HG03064 (cell line): Measurements from ENCODE around the gene ADGRB3.
"Not testable (repeated sequence)": the region's sequence is repeated elsewhere in the genome, so short reads cannot be mapped to it uniquely, and the experiment has no call there.

ENCODE experiments used
- ATAC-seq: cut with Tn5 transposase; IDR thresholded peaks from one replicate; pipeline ENCODE4 v1.9.1; 2021; ENCODE audit warnings: low read depth; ENCODE audit not compliant: unreplicated experiment

The ADGRB3 gene

DNA sequence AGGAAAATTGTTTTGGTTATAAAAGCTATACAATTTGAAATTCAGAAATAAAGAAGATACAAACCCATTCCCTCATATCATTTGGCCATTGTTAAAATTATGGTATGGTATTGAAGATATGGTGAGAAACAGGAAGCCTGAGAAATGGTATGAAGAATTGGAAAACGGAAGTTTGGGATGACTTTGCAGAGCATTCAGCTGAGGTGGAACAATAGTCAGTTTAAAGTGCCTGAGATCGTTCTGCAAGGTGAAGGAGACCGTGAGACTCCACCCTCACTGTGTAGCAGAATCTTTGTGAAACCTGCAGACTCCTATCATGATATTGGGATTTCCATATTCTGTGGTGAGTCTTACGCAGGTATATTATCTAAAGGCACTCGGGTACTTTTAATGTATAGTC, 97.3 kb downstream of the ADGRB3 start:
- no peak for ATAC-seq

DNA sequence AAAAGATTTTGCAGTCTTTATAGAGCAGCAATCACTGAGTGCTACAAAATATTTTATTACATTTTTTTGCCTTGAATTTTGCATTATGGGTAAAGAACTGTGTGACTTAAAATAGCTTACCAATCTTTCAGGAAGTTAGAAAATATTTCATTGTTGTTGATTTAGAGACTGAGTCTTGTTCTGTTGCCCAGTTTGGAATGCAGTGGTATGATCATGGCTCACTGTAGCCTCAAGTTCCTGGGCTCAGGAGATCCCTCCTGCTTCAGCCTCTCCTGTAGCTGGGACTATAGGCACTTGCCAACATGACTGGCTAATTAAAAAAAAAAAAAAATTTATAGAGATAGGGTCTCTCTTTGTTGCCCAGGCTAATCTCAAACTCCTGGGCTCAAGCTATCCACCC, 100.8 kb downstream of the ADGRB3 start:
- no peak for ATAC-seq

GRCh38 chr6:68737061-68737460, 102.0 kb downstream of the ADGRB3 start:
- ATAC-seq, result no peak

DNA sequence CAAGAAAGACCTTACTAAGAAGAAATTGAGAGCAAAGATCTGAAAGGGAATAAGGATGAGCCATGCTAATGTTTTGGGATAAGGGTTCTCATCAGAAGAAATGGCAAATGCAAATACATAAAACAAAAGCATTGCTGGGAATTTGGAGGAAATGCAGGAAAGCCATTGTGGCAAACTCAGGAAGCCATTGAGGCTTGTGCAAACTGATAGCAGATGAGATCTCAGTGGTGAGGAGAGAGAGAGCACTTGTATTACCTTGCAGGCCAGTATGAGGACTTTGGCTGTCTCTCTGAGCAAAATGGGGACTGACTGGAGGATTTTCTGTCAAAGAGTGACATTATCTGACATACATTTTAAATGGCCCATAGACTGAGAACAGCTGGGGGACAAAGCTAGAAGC, 103.0 kb downstream of the ADGRB3 start:
- no peak for ATAC-seq

DNA sequence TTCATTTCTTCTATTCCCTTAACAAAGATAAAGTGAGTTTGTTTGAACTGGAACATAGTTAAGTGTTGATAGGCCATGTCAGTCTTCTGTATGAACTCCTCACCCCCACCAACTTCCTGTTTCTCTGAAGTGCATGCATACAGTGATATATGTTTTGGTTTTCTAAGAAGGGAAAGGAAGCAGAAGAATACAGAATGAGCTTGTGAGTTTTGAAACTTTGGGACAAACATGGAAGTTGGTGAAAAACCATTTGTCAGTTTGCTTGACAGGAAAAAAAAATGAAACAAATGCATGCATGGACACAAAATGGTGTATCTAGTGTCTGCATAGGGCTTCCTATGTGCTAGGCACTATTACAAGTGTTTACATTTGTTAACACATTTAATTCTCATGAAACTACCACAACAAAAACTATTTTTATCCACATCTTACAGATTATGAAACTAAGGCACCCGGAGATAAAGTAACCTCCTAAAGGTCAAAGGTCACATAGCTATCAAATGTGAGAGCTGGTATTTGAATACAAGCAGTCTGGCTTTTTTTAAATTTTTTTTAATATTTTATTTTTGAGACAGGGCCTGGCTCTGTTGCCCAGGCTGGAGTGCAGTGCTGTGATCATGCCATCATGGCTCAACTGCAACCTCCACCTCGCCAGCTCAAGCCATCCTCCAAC, 105.9 kb downstream of the ADGRB3 start:
- ATAC-seq, result no peak

- ATAC-seq, result no peak
Measured at GRCh38 chr6:68741501-68742386, 106.7 kb downstream of the ADGRB3 start.

DNA sequence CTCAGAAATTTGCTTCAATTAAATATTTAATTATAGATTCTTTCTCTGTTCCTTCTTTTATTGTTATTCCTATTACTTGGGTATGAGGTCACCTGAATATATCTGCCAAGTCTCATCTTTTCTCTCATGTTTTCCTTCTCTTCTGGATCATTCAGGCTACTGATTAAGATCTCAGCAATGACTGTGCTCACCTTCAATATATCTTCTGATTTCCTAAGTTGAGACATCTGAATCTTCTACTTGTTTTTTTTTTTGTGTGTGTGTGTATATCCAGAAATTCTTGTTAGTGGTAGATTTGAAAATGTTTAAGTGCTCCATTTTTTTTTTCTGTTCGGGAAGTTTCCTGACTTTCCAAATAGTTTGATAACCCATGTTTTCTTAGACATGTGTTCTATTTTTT, 108.0 kb downstream of the ADGRB3 start:
- no peak for ATAC-seq

DNA sequence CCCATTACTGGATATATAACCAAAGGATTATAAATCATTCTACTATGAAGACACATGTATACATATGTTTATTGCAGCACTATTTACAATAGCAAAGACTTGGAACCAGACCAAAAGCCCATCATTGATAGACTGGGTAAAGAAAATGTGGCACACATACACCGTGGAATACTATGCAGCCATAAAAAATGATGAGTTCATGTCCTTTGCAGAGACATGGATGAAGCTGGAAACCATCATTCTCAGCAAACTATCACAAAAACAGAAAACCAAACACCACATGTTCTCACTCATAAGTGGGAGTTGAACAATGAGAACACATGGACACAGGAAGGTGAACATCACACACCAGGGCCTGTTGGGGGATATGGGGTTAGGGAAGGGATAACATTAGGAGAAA, 109.3 kb downstream of the ADGRB3 start:
- not testable (repeated sequence) for ATAC-seq

GRCh38 chr6:68746376-68746775, 111.3 kb downstream of the ADGRB3 start:
- no peak for ATAC-seq

- no peak for ATAC-seq
Measured at GRCh38 chr6:68747110-68747790, 112.2 kb downstream of the ADGRB3 start.

- not testable (repeated sequence) for ATAC-seq
Measured at GRCh38 chr6:68747832-68748231, 112.8 kb downstream of the ADGRB3 start.

DNA sequence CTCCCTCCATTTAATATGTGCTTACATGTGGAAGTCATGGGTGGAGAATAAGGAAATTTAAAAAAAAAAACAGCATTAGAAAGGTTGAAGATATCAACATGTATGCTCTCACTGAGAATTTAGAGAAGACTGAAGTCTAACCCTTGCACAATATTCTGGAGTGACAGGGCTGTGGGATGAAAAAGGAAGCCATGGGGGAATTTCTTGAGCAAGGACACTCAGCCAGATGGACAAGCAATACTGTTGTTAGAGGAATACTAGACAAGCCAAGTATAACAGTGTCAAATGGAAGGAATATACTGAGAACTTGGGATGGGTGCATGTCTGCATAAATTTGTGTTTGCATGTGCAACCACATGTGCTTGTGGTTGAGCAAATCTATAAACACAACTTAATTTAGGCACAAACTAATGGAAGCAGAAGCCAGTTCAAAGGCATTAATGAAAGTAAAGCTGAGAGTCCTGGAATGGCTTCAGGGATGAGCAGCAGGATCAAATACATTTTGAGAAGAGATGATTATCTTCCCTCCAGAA, 119.7 kb downstream of the ADGRB3 start:
- no peak for ATAC-seq

- ATAC-seq, result no peak
Measured at GRCh38 chr6:68756454-68757375, 121.6 kb downstream of the ADGRB3 start.

GRCh38 chr6:68757821-68758220, 122.7 kb downstream of the ADGRB3 start:
- ATAC-seq, result no peak

DNA sequence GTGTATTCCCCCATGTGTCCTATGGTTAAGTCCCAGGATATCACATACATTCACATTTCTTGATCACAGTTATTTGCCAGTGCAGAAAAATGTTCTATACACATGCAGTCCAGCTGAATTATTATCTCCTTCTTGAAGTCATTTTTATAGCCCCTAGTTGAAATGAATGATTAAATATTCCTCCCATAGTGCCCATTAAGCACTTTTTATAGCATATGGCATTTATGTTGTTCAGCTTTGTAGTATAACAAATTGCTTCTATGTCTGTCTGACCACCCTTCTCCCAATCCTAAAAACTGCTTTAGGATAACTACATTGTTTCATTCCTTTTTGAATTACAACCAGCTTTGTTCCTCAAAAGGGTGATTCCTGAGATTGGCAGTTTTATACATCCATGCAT, 123.5 kb downstream of the ADGRB3 start:
- ATAC-seq, result no peak

DNA sequence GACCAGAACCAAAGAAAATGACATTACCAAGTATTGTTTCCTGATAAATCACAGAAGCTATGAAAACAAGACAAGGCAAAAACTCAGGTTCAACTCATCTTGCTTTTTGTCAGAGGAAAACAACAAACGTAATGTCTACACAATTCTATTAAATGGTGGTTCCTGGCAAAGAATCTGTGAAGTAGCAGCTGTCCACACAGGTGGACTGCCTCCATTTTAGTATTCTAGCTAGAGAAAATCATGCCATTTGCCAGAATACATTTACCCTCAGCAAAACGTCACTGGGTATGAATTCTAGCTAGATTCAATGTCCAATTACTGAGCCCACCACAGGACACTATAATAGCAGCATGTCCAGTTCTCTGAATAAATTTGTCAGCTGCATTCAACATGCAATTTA, 125.4 kb downstream of the ADGRB3 start:
- no peak for ATAC-seq

DNA sequence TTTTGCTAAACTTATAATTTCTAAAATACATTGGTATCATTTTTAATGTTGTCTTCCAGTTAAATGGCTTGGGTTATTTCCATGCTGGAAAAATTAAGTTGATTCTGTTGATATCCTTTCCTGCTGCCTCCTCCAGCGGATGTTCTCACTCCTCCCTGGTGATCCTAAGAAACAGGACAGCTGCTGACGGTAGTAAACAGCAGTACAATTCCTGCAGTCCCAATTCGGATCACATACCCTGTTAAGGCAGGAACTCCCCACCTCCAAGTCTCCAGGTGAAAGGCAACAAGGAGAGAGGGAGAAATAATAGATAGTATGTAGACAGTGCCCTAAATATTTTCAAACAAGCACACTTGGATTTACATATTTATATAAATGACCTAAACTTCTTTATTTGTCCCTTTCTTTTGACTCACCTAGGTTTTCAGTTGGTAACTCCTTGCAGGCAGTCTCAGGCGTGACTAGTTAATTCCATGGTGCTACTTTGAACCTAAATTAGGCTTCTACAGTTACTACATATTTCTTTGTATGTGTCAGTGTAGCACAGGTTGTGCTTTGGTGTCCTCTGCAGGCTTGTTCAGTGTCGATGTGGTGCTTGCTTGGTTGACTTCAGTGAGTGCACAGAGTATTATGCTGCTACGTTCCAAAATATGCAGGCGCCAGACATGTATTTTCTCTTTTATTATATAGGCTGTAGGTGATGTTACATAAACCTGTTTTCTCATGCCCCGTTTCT, 126.0 kb downstream of the ADGRB3 start:
- ATAC-seq, result no peak

DNA sequence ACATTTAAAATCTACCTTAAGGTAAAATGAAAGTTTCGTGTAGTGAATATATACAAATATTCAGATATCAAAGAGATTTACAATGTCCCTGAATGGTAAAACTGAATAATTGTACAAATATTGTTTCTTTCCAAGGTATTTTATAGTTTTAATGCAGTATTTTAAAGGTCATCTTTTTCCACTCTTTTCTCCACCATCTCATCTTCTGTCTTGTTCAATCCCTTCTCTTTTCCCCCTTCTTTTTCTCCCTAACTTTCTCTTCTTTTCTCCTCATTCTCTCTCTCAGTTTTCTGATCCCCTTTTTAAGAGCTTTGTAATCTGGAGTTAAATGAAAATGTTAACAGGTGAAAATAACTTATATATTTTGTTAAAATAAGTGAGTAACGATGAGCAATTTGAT, 126.9 kb downstream of the ADGRB3 start:
- no peak for ATAC-seq

DNA sequence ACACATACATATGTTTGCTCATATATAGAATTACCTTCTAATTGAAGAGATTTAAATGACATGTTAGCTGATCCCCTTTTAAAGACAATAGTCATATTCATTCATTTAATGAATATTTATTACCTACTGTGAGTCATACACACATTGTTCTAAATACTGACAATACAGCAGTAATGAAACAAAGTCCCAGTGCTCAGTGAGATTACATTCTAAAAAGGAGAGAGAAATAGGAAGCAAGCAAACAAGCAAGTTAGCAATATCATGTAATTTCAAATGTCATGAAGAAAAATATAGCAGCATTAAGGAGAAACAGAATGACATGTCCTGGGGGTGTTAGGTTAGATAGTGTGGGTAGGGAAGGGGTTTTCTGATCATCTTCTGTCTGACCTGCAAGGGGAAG, 136.3 kb downstream of the ADGRB3 start:
- ATAC-seq, result no peak
